Endothelial cell of umbilical vein (primary cell): ENCODE results near the gene THUMPD2. TPM values are rescaled to one million over a fixed set of nuclear protein-coding genes. Genes with fewer than 3 reads are reported as not detected.

Experiments
- BruUV-seq: library from RNA; stranded (reverse); fragments of 400-500 nt; replicated peaks from 2 replicates; lab custom pipeline; 2021; lab: Mats Ljungman, UMichigan
- CTCF ChIA-PET: fragments of 300-600, 350-600 bp; sonication (Branson Sonifier 250); formaldehyde crosslinking; loops from one replicate; lab custom pipeline; 2021; ENCODE audit warnings: antibody characterized with exemption, inconsistent platforms; lab: Charles Lee
- POLR2A ChIA-PET: fragments of 300-600, 350-600 bp; sonication (Branson Sonifier 250); formaldehyde crosslinking; loops from one replicate; lab custom pipeline; 2021; ENCODE audit warnings: antibody characterized with exemption, inconsistent platforms; lab: Charles Lee
- DNase-seq: peaks from one replicate; pipeline ENCODE4 v3.0.0-alpha.2; 2011; ENCODE audit warnings: low read depth, low spot score
- FAIRE-seq: peaks from 2 replicates; lab custom pipeline; 2011; peaks lifted over from hg19 to GRCh38; lab: Jason Lieb, UNC
- H2AFZ ChIP-seq: 2 replicates; pipeline ENCODE4 v1.6.0; 2012; ENCODE audit warnings: low read depth, low read length, control low read depth, inconsistent platforms
- H3K27ac ChIP-seq: 2 replicates; pipeline ENCODE4 v1.5.1; 2011; ENCODE audit warnings: low read depth, mild to moderate bottlenecking, control low read depth, low read length, moderate library complexity; ENCODE audit not compliant: insufficient read depth
- H3K27me3 ChIP-seq, 2 experiments: 2 replicates each; pipeline versions ENCODE4 v1.6.0 to v1.6.1; 2011; ENCODE audit warnings: low read length in 2 of 2, mixed read lengths in 1 of 2; ENCODE audit not compliant: control insufficient read depth in 2 of 2, insufficient read depth in 2 of 2
- H3K36me3 ChIP-seq, 2 experiments: 2 replicates in 1 of 2; 3 replicates in 1 of 2; pipeline ENCODE4 v1.5.1; 2011; ENCODE audit warnings: low read length in 2 of 2, mild to moderate bottlenecking in 1 of 2, moderate library complexity in 1 of 2; ENCODE audit not compliant: control insufficient read depth in 2 of 2, insufficient read depth in 2 of 2; ENCODE audit errors: extremely low read depth in 1 of 2
- H3K4me1 ChIP-seq: 3 replicates; pipeline ENCODE4 v1.5.1; 2011; ENCODE audit warnings: mild to moderate bottlenecking, low read length; ENCODE audit not compliant: control insufficient read depth, insufficient read depth; ENCODE audit errors: extremely low read depth
- H3K4me2 ChIP-seq: 2 replicates; pipeline ENCODE4 v1.6.1; 2011; ENCODE audit warnings: low read length, control low read depth, mixed read lengths; ENCODE audit not compliant: insufficient read depth
- H3K4me3 ChIP-seq, 3 experiments: fragments of 200-600 bp in 1 of 3; sonication (generic), shearing (Covaris generic) in 1 of 3; replicated peaks in 1 of 3; 2 replicates each; pipeline ENCODE4 v1.5.1; 2011 to 2016; ENCODE audit warnings: control low read depth in 3 of 3, low read length in 3 of 3, mild to moderate bottlenecking in 2 of 3, inconsistent platforms in 1 of 3, low read depth in 1 of 3, moderate library complexity in 1 of 3; ENCODE audit not compliant: insufficient read depth in 1 of 3
- H3K79me2 ChIP-seq: 2 replicates; pipeline ENCODE4 v1.6.0; 2012; ENCODE audit warnings: low read length, inconsistent platforms; ENCODE audit not compliant: control insufficient read depth, insufficient read depth
- H3K9ac ChIP-seq: replicated peaks from 2 replicates; pipeline ENCODE3; 2011; ENCODE audit warnings: low read length, control low read depth; ENCODE audit not compliant: insufficient read depth; ENCODE audit errors: extremely low read depth
- H3K9me1 ChIP-seq: replicated peaks from 3 replicates; pipeline ENCODE4 v1.6.0; 2011; ENCODE audit warnings: mild to moderate bottlenecking, low read length; ENCODE audit not compliant: control insufficient read depth, insufficient read depth; ENCODE audit errors: extremely low read depth
- H3K9me3 ChIP-seq: replicated peaks from 2 replicates; pipeline ENCODE4 v1.5.1; 2012; ENCODE audit warnings: low read length, inconsistent platforms; ENCODE audit not compliant: control insufficient read depth, insufficient read depth
- H4K20me1 ChIP-seq: replicated peaks from 2 replicates; pipeline ENCODE3; 2011; ENCODE audit warnings: mild to moderate bottlenecking, low read length; ENCODE audit not compliant: control insufficient read depth, insufficient read depth; ENCODE audit errors: extremely low read depth
- FOS ChIP-seq: IDR thresholded peaks from 2 replicates; pipeline ENCODE4 v1.6.1; 2011; ENCODE audit warnings: mild to moderate bottlenecking, low read length, moderate library complexity, borderline replicate concordance; ENCODE audit not compliant: insufficient read depth
- MYC ChIP-seq: IDR thresholded peaks from one replicate; pipeline ENCODE4 v1.6.1; 2011; ENCODE audit warnings: mild to moderate bottlenecking, low read depth, low read length
- POLR2A ChIP-seq: IDR thresholded peaks from 2 replicates; pipeline ENCODE4 v1.6.1; 2012; ENCODE audit warnings: low read depth, mild to moderate bottlenecking, control low read depth, low read length
- POLR2AphosphoS5 ChIP-seq: IDR thresholded peaks from 2 replicates; pipeline ENCODE4 v1.6.1; 2012; ENCODE audit warnings: low read depth, mild to moderate bottlenecking, control low read depth, low read length, moderate library complexity; ENCODE audit not compliant: insufficient read depth
- dilution Hi-C: fragments of 300-500 bp; cut with MboI; formaldehyde crosslinking; loops from one replicate; pipeline ENCODE4 v1.15.0; 2019; ENCODE audit warnings: low sequenced_read_pairs; ENCODE audit not compliant: extremely low pct_ligation_motif_present
- intact Hi-C: fragments of 100-400 bp; cut with micrococcal nuclease; formaldehyde crosslinking; loops from one replicate; pipeline ENCODE4 v1.10.0; 2022
- polyA plus RNA-seq, 4 experiments: library from polyadenylated mRNA; depleted of rRNA in 3 of 4; stranded (reverse) in 3 of 4; unstranded in 1 of 4; fragments of >200 nt; gene quantifications; 2 replicates each; pipeline versions ENCODE4 v1.2.1 to v1.2.3, GENCODE V29; 2011 to 2012; ENCODE audit warnings: missing spikeins in 1 of 4
- total RNA-seq: library from RNA; stranded (reverse); gene quantifications from 2 replicates; pipeline ENCODE4 v1.2.3, GENCODE V29; 2021
- TF ChIP-seq, protein P1 (sequence below), 2 donors: IDR thresholded peaks; 1 replicate in 1 of 2; 2 replicates in 1 of 2; pipeline ENCODE4 v1.5.1; 2011; ENCODE audit warnings: low read length in 2 of 2, mild to moderate bottlenecking in 2 of 2, moderate library complexity in 2 of 2, control low read depth in 1 of 2, inconsistent platforms in 1 of 2, low read depth in 1 of 2; ENCODE audit not compliant: insufficient read depth in 1 of 2; ENCODE audit errors: extremely low read depth in 1 of 2
- TF ChIP-seq, protein P2 (sequence below): IDR thresholded peaks from 2 replicates; pipeline ENCODE4 v1.6.1; 2011; ENCODE audit not compliant: insufficient read depth, insufficient read length

The THUMPD2 gene
- total and polyA plus RNA-seq, 2 donors (not counting 3 experiments of a cell fraction or from before 2014, with no cell fraction given) = 4.3 to 8.2 TPM

DNA sequence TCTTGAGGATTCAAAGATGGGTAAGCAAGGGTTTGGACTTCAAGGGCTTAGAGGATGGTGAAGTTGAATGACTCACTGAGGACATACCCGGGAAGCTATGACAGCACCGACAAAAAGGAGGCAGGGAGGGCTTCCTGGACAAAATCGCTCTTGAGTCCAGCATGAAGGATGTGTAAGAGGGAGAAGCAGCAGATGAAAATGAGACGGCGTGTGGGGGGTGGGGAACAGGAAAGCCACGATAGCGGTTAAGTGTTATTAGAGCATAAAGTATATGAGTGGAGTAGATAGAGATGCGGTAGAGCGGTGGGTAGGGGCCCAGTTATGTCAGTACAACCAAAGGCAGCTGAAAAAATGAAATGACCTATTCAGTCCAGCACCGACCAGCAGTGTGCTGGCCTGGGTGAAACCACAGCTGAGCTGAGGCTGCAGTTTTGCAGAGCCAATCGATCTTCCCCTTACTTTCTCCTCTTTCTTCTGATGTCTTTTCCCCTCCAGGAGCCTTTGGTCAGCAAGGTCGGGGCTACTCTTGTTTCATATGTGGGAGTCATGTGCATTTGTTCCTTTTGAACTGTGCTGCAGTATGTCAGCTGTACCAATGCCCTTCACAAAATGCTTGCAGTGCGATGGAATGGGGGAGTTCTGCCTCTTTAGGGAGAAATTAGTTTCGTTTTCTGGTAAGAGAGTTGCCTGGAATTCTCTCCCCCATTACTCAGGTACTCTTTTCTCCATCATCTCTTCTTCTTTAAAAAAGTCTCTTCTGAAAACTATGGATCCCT is 2.0 kb upstream of the THUMPD2 start:
- H3K4me2 ChIP-seq = no peak overlapping the region
- H3K4me3 ChIP-seq = no peak overlapping the region
- intact Hi-C loops = no loop called here

More for the DNA sequence above, 2.0 kb upstream of the THUMPD2 start:
- no peaks in the 10 kb centered on the region for H3K9me1 ChIP-seq
- no peaks in the 10 kb centered on the region for H3K9me3 ChIP-seq
- H3K27me3 ChIP-seq = no peaks in the 10 kb centered on the region
- dilution Hi-C loops = no loop called here
- no peak overlapping the region for H3K9ac ChIP-seq
- no peaks in the 10 kb centered on the region for H3K36me3 ChIP-seq
- ChIA-PET CTCF (no interaction called here), POLR2A (no interaction called here)
- DNase-seq = no peak
- no peak overlapping the region for H3K27ac ChIP-seq
- H3K79me2 ChIP-seq = peaks cover 29% of the 10 kb centered on the region
- FAIRE-seq = no peak
- no peak overlapping the region for H2AFZ ChIP-seq
- H4K20me1 ChIP-seq = no peaks in the 10 kb centered on the region
- peaks cover 17% of the 10 kb centered on the region for H3K4me1 ChIP-seq
- BruUV-seq = no TSS peak
- TF ChIP-seq POLR2A (no peak), FOS (no peak), POLR2AphosphoS5 (no peak), MYC (no peak)
- TF ChIP-seq, protein P1, sequence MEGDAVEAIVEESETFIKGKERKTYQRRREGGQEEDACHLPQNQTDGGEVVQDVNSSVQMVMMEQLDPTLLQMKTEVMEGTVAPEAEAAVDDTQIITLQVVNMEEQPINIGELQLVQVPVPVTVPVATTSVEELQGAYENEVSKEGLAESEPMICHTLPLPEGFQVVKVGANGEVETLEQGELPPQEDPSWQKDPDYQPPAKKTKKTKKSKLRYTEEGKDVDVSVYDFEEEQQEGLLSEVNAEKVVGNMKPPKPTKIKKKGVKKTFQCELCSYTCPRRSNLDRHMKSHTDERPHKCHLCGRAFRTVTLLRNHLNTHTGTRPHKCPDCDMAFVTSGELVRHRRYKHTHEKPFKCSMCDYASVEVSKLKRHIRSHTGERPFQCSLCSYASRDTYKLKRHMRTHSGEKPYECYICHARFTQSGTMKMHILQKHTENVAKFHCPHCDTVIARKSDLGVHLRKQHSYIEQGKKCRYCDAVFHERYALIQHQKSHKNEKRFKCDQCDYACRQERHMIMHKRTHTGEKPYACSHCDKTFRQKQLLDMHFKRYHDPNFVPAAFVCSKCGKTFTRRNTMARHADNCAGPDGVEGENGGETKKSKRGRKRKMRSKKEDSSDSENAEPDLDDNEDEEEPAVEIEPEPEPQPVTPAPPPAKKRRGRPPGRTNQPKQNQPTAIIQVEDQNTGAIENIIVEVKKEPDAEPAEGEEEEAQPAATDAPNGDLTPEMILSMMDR (IDR thresholded peaks at IDR 0.05; ENCODE audit: extremely low read depth in 1 of 2, insufficient read depth in 1 of 2, low read depth in 1 of 2, low read length in 2 of 2) = no peak
- TF ChIP-seq, protein P2, sequence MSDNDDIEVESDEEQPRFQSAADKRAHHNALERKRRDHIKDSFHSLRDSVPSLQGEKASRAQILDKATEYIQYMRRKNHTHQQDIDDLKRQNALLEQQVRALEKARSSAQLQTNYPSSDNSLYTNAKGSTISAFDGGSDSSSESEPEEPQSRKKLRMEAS = no peak
